Measurements from ENCODE around the gene ACHE.
"Not testable (repeated sequence)": the region's sequence is repeated elsewhere in the genome, so short reads cannot be mapped to it uniquely, and the experiment has no call there.

DNA sequence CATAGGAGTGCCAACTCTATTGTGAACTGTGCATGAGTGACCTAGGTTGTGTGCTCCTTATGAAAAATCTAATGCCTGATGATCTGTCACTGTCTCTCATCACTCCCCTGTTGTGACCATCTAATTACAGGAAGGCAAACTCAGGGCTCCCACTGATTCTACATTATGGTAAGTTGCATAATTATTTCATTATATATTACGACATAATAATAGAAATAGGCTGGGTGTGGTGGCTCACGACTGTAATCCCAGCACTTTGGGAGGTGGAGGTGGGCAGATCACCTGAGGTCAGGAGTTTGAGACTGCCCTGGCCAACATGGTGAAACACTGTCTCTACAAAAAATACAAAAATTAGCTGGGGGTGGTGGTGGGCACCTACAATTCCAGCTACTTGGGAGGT lies 39.7 kb upstream of the ACHE start:
- TF ChIP-seq, protein P1, sequence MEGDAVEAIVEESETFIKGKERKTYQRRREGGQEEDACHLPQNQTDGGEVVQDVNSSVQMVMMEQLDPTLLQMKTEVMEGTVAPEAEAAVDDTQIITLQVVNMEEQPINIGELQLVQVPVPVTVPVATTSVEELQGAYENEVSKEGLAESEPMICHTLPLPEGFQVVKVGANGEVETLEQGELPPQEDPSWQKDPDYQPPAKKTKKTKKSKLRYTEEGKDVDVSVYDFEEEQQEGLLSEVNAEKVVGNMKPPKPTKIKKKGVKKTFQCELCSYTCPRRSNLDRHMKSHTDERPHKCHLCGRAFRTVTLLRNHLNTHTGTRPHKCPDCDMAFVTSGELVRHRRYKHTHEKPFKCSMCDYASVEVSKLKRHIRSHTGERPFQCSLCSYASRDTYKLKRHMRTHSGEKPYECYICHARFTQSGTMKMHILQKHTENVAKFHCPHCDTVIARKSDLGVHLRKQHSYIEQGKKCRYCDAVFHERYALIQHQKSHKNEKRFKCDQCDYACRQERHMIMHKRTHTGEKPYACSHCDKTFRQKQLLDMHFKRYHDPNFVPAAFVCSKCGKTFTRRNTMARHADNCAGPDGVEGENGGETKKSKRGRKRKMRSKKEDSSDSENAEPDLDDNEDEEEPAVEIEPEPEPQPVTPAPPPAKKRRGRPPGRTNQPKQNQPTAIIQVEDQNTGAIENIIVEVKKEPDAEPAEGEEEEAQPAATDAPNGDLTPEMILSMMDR (conservative IDR thresholded peaks at IDR 0.05; ENCODE audit: low read depth, low read length): not testable (repeated sequence)
- TF ChIP-seq EZH2 (IDR thresholded peaks at IDR 0.05; ENCODE audit: low read length, unreplicated experiment); EZH2phosphoT487 (IDR thresholded peaks at IDR 0.05; ENCODE audit: borderline replicate concordance, low read length): not testable (repeated sequence)
